ENCODE results near the gene CA6.

GRCh38 chr1:9020305-9020704 lies 74.6 kb downstream of the CA6 start:
- TF ChIP-seq CTCF (IDR thresholded peaks at IDR 0.05; ENCODE audit: low read length) (no peak), EZH2phosphoT487 (IDR thresholded peaks at IDR 0.05; ENCODE audit: low read length) (no peak), EZH2 (optimal IDR thresholded peaks at IDR 0.05; ENCODE audit: low read depth, low read length) (no peak)

Measured in MM.1S (cell line).